ENCODE data around the gene RNF181.
"Not testable (repeated sequence)": the region's sequence is repeated elsewhere in the genome, so short reads cannot be mapped to it uniquely, and the experiment has no call there.

RNF181 gene

DNA sequence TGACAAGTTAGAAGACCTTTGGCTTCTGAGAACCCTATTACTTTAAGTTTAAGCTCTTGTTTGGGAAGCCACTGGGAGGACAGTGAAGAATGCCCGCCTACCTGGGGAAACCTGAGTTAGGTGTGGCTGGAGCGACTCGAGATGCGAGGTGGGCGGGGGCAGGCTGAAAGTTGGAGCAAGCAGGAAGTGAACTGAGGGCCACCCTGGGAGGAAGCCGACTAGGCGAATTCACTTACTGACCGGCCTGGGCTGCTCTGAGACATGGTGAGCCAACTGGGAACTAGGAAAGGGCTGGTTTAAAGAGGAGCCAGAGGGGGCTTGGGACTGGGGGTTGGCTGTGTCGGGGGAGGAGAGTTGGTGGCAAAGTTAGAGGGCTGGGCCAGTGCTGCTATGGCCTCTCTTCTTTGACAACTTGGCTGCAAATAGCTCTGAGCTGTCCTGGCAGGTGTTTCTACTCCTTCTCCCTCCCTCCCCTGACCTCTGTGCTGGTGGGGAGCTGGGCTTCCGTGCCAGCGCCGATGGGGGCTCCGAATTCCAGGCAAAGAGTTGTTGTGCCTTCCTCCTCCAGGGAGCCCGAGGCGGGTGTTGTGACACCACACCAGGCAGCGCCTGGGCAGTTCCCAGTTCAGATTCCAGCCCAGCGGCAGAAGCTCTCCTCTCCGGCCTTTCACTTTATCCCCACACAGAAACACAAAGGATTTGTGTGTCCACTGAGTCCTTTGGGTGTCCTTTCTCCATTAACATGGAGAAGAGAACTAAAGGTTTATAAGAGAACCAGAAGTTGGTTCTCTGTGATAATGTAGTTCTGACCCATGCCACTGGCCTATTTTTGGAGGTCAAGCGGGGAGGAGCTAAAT lies 17.9 kb upstream of the RNF181 start, which contains the start of gene VAMP8:
VAMP8 (plus strand) TSS at position 201 of the 857 bp plus-strand sequence; CDS start at position 262, 61 bp downstream.
- DNase-seq, result peak; percentile 80

DNA sequence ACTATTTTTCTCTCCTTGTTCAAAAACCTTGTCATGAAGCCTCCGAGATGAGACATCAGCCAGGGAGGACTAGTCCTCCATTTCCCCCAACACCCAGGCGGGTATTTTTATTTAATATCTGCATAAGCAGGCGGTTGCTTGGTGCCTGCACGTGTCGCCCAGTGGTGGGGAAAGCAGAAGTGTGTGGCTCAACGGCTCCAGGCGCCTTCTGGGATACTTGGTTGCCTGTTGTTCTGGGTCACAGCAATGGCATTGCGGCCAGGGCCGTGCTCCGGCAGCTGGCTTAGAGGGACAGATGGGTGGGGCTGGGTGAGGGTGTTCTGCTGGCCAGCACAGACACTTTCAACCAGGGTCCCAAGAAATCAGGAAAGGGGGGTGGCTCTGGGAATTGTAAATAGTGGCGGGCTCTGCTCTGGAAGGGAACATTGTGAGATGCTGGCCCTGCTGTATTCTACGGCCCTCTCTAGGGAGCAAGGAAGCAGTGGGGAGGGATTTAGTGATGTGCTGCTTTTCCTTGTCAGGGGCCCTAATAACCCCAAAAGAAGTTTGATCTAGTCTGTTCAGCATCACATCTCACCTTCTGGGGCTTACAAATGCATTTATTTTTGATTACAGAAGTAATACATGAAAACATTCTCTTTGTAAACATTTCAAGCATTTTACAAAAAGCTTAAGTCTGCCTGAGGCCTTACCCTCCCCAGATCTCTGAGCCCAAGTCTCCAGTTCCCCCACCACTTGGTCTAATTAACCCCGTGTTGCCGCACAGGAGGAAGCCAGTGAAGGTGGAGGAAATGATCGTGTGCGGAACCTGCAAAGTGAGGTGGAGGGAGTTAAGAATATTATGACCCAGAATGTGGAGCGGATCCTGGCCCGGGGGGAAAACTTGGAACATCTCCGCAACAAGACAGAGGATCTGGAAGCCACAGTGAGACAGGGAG lies 17.0 kb upstream of the RNF181 start:
- DNase-seq, result peak; percentile 25

DNA sequence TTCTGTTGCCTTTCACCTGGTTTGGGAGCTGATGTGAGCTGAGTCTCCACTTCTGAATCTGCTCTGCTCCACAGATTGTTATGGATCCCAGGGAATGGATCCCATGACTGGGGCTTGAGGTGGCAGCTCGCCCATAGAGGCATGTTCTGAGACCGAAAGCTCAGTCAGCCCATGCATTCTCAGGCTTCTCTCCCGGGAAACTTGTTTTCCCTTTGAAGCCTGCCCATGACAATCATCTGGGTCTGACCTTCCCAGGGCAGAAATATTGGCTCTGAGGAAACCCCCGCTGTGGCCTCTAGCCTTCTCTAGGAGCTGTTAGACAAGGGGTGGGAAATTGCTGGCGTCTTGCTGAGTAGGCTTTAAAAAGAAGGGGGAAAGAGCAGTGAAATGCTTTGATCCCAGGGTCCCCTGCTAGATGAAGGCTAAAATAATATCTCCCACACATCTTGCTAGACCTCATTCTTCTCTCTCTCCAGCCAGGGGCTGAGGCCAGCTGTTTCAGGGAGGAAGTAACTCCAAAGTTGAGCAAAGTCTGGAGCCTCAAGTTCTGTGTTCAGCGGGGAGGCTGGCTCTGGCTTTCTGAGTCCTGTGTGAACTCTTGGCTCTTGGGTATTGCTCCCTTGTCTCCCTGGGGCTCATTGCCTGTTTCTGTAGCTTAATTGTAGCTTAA lies 16.1 kb upstream of the RNF181 start:
- no peak for DNase-seq

DNA sequence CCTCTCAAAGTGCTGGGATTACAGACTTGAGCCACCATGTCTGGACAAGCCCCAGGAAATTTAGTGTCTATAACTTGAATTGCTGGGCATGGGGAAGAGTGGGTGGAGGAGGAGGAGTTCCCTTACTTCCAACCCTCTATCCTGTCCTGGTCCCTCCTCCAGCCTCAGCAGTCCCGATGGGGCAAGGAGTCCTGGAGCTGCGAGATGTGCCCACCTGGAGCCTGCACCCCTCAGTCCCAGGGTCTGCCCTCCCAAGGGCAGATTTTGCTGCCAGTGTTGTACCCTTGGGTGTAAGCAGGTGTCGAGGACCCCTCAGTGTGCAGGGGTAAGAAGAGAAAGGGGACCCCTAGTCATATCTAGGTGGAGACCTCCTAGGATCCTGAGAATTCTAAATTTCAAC lies 15.3 kb upstream of the RNF181 start:
- no peak for DNase-seq

DNA sequence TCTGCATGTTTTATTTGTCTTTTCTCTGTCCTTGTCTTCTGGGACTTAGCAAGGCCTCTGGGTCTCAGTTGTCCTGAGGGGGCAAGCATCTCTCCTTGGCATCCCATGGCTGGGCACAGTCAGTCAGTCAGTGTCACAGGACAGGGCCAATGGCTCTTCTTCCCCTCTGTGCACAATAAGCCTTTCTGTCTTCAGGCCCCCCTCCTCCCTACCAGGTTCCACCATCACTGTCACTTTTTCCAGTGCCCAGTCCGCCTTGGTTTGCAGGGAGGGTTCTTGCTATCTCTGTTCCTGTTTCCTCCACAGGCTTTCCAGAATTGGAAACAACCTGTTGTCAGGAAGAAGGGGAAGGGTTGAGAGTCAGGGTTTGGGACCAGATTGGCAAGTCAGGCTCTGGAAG lies 13.1 kb upstream of the RNF181 start:
- DNase-seq, result no peak

DNA sequence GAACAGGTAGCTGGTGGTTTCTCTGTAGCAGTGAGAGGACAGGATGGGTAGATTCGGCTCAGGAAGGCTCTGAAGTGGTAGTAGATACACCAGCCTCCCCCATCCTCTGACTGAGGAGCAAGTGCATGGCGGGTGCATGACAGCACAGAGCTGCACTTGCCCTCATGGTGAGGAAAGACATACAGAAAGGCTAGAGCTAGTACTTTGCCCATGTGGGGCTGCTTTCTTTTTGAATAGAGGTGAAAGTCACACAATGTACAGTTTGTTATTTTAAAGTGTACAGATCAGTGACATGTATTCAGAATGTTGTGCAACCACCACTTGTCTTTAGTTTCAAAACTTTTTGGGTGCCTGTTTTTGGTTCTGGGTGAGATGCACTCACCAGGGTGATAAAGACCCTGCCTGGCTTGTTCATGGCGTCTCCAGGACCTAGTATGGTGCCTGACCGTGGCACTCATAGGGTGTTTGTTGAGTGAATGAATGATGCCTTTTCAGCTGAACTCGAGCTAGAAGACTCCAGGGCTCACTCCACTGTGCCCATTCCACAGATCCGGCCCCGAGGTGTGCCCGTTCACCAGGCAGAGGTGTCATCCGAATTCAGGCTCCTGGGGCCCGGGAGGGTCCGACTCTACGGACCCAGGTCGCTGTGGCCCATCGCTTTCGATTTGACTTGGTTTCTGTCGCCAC lies 11.7 kb upstream of the RNF181 start:
- peak; percentile 48 for DNase-seq

DNA sequence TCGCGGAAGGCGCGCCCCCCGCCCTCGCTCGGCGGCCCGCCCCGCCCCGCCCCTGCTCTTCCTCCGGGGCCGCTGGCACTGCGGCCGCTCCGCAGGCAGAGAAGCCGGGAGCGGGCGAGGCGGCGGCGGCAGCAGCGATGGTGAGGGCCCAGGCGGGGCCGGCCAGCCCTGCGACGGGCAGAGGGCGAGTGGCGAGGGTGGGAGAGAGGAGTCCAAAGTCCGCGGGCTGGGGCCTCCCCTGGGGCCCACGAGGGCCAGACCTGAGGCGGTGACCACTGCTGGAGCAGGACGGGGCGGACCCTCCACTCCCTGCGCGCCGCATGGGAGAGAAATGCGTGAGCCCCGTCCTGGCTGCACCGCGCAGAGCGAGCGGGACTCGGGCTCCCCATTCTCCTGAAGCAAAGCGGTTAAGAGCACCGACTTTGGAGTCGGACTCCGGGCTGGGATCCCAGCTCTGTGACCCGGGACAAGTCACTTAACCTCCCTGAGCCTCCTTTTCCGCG lies 11.1 kb upstream of the RNF181 start, which contains the start of gene VAMP5:
VAMP5 (plus strand) TSS at position 78 of the 503 bp plus-strand sequence; CDS start at position 138, 60 bp downstream.
- DNase-seq, result peak; percentile 67

DNA sequence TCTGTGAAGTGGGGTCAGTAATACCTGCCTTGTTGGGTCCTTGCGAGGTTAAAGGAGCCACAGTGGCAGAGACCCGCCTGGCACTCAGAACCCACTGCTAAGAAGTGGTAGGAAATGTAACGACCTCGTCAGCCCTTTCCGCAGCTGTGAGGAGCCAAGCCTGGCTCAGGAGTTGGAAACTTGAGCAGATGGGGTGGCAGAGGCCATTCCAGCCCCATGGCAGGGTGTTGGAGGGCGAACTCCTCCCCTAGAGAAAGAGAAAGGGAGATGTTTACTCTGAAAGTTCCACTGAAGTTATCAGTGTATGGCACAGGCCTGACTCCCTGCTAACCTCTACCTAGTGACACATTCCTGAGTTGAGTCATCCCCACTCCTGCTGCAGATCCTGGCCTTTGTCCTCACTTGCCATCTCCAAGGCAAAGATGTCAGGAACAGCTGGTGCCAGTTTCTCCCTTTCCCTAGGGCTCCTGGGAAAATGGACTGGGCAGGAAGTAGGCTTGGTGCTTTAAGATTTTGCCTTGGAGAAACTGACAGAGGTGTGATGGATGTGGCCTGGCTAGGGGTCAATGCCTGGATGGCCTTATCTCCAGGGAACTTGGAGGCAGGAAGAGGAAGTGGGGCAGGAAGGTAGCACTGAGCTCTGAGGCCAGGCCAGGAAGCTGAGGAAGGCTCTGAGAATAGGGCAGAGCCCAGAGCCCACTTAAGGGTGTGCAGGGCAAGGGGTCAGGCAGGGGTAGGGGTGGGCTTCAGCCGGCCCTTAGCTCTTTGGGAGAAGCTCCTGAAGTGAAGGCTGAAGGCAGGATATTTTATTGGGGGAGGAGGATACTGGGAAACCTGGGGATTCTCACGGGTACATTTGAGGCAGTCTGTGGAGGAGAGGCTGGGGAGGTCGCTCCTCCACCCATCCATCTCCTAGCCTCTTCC lies 10.4 kb upstream of the RNF181 start:
- no peak for DNase-seq

DNA sequence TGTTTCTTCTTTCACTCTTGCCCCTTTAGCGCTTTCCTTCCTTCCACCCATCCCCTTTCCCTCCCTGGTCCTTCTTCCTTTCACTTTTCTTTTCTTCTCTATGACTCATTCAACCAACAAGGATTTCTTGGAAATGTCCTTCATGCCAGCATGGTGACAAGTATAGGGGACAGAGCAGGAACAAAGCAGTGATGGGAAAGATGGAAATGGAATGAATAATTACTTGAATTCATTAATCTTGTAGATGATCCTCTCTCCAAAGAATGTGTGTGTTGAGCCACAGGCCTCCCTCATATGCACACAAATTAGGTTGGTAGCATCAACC lies 9.8 kb upstream of the RNF181 start:
- DNase-seq, result no peak

DNA sequence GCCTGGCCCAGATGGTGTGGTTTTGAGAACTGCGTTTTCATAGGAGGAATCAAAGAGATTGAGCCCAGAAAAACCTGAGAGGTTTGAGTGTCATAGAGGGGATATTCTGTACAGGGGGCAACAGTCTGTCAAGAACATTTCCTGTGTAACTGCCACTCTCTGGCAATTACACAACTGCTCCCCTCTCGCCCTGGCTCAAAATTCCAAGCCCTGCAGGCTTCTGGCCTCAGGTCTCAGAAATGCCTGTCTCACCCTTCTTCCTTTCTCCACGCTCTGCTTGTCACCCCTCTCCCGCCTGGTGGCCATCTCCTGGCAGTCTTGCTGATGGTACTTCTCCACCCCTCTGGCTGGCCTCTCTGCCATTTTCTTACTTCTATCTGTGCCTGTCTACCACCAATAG lies 7.3 kb upstream of the RNF181 start:
- DNase-seq, result no peak

DNA sequence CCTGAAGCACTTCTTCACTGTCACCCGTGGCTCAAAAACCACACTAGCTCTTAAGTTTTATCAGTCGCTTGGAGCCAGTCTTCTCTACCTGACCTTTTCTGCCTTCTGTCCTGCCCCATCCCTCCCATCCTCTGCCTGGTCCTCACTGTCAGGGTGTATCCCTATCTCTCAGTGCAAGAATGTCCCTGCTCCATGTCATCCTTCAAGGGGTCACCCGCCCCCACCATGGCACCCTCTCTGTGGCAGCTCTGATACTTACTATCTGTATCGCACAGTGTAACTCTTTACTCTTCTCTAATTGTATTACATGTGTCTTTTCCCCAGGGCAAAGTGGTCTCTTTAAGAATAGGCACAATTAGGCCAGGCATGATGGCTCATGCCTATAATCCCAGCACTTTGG lies 6.9 kb upstream of the RNF181 start:
- no peak for DNase-seq

DNA sequence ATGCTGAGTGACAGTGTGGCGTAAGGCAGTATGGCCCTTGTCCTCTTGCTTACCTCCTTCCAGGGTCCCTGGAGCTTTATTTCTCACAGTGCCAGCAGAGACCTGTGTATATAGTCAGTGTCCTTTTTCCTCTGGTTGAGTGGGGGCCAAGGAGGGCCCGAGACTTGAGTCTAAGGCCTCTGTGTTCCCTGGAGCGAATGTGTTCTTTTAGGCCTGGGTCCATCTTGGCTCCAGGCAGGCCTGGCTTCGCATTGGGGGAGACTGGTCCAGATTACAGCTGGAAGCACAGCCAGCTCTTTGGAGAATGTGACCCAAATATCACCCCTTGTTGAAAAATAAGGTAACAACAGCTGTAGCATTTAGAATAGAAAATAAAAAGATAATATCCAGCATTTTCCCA lies 6.4 kb upstream of the RNF181 start:
- DNase-seq, result no peak

DNA sequence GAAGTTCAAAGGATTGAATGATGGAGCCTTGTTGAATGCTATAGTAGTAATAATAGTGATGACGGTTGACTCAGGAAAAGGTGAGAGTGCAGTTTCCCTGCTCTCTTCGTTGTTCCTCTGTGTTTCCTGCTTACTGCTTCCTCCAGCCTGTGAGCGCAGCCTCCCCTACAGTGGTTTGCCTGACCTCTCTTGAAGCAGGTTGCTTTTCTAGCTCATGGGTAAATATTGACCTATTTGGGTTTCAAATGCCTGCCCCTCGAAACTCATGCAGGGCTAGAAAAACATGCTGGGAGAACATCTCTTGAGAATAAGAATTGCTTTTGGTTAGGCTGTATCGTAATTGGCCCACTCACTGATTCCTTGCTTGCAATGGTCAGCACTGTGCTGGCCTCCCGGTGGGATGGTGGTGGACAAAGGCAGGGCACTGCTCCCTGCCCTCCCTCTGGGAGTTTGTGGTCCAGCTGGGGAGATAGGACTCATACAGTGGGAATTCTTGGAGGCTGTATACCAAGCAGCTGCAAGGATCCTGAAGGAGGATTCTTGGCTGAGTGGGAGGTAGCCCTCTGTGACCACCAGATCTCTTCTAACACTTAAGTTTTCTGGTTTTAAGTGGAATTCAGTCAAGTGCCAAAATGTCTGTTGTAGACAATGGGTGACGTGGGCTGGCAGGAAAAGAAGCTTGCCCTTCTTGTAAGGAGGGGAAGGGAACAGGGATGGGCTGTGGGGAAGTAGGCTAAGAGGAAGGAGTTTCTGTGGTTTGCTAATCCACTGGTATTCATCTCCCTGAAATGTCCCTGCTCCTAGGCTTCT lies 5.4 kb upstream of the RNF181 start:
- DNase-seq, result no peak

DNA sequence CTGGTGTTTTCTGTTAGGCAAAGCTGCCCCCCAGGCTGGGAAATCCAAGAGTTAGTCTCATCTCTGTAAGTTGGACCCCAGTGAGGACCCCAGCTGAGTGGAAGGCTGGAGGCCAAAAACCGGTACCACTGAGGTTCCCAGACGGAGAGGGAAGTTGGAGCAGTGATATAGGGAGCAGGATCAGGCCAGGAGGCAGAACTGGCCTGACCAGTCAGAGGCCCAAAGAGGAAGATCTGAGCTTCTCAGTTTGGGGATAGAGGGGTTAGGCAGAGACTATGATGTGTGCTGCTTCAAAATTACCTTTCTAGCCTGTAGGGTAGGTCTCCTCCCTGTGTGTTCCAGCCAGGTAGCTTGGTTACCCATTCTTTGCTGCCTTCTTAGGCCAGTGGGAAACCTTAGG lies 4.6 kb upstream of the RNF181 start:
- DNase-seq, result no peak

DNA sequence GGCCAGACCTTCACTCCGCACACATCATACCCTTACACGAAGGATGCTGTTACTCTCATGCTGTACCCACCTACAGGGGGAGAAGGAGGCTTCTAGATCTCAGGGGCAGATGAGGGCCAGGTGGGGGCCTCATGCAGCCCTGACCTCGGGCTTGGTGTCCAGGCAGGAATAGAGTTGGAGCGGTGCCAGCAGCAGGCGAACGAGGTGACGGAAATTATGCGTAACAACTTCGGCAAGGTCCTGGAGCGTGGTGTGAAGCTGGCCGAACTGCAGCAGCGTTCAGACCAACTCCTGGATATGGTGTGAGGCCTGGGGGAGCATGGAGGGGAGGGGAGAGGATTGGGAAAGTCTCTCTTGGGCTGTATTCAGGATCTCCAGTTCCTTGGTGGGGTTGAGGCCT lies 4.0 kb upstream of the RNF181 start:
- no peak for DNase-seq

DNA sequence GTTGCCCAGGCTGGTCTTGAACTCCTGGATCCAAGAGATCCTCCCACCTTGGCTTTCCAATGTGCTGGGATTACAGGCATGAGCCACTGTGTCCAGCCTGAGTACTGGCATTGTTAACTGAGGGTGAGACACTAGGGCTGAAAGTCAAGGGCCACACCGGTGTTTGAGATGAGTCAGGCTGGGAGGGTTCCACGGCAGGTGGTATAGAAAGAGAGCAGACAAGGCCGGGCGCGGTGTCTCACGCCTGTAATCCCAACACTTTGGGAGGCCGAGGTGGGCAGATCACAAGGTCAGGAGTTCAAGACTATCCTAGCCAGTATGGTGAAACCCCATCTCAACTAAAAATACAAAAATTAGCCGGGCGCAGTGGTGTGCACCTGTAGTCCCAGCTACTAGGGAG lies 3.2 kb upstream of the RNF181 start:
- DNase-seq, result not testable (repeated sequence)

DNA sequence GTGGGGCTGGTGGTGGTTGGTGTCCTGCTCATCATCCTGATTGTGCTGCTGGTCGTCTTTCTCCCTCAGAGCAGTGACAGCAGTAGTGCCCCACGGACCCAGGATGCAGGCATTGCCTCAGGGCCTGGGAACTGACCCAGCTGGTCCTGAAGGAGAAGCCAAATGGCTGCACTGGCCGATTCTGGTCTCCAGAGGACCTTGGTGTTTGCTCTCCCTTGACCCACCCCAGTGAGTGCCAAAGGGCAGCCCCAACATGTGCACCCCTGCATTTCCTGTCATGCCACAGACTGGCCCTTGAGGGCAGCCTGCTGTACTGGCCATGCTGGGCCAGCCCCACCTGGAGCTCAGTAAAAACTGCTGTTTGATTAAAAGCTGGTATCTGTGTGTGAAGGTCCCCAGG lies 2.5 kb upstream of the RNF181 start:
- DNase-seq, result no peak

DNA sequence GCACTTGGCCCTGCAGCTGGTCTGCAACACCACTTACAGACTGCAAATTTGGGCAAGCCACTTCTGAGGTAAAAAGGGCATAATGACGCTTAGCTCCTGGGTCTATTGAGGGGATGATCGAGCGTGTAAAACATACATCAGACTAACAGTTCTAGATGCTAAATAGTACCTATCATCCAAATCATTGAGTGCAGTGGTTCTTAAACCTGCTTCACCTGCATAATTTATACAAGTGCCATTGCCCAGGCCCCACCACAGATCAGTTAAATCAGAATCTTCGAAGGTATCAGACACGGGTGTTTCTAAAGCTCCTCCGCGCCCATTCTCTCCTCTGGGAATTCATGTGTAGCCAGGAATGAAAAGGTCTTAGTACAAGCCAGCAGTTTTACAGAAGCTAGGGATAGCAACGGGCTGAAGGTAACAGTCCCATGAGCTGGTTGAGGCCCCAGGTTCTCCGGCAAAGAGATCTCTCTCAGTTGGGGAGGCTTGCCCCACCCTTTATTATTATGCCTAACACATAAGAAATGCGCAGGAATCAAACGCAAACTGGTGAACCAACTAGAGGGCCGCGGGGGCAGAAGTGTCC lies 737 bp upstream of the RNF181 start:
- DNase-seq, result no peak

DNA sequence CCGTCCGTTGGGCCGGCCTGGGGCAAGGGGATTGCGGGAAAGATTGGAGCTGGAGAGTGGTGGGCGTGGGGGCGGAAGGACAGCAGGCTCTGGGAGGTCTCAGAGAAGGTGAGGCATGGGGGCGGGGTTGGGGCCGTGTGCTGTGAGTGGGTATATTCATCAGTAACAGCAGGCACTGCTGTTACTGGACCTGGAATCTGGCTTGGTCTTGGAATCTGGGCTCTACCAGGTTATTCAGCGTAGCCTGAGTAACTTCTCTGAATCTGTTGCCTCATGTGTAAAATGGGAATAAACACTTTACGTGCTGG lies 435 bp downstream of the RNF181 start:
- no peak for DNase-seq

DNA sequence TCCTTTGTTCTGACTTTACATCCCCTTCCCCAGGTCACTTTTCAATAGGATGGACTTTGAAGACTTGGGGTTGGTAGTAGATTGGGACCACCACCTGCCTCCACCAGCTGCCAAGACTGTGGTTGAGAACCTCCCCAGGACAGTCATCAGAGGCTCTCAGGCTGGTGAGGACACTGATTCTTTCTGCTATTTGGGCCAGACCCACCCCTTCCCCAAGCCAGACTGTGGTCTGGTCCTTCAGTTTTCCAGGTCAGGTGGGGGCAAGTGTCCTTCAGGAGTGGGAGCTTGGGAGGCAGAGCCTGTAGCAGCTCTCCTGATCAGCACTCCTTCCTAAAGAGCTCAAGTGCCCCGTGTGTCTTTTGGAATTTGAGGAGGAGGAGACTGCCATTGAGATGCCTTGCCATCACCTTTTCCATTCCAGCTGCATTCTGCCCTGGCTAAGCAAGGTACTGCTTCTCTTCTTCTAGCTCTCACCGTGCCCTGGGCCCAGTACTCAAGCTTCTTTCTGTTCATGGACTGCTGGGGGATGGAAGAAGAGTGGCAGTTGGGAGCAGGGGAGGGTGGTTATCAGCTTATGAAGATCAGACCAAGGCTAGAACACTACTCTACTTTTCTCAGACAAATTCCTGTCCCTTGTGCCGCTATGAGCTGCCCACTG lies 1.1 kb downstream of the RNF181 start:
- DNase-seq, result no peak
